Lower lobe of right lung (tissue), 2 donors: ENCODE results near the gene NOTUM. TPM values are rescaled to one million over a fixed set of nuclear protein-coding genes. Genes with fewer than 3 reads are reported as not detected.
"Not testable (repeated sequence)": the region's sequence is repeated elsewhere in the genome, so short reads cannot be mapped to it uniquely, and the experiment has no call there.

Source experiments
- ATAC-seq, 2 donors: fragments of 200-7000 bp; cut with Tn5 transposase; one replicate each; pipeline ENCODE4 v1.9.1; 2020 to 2022; ENCODE audit warnings: mild to moderate bottlenecking in 2 of 2, moderate library complexity in 2 of 2
- DNase-seq: peaks from one replicate; pipeline ENCODE4 v3.0.0-alpha.2; 2020
- H3K27ac ChIP-seq: fragments of 200-600 bp; one replicate; pipeline ENCODE4 v1.8.0; 2022
- H3K27me3 ChIP-seq: fragments of 200-600 bp; one replicate; pipeline ENCODE4 v1.8.0; 2022; ENCODE audit warnings: low read depth
- H3K36me3 ChIP-seq: fragments of 200-600 bp; one replicate; pipeline ENCODE4 v1.8.0; 2022; ENCODE audit warnings: mild to moderate bottlenecking
- H3K4me1 ChIP-seq: fragments of 200-600 bp; one replicate; pipeline ENCODE4 v1.8.0; 2022
- H3K4me3 ChIP-seq: fragments of 200-600 bp; one replicate; pipeline ENCODE4 v1.8.0; 2022; ENCODE audit warnings: mild to moderate bottlenecking
- H3K9me3 ChIP-seq: fragments of 200-600 bp; one replicate; pipeline ENCODE4 v1.8.0; 2022
- CTCF ChIP-seq: fragments of 200-600 bp; IDR thresholded peaks from one replicate; pipeline ENCODE4 v1.8.0; 2022; ENCODE audit warnings: antibody characterized with exemption, mild to moderate bottlenecking
- intact Hi-C: fragments of 100-400 bp; cut with DNase I; formaldehyde crosslinking; loops from one replicate; pipeline ENCODE4 v1.11.0; 2022
- total RNA-seq: library from RNA; stranded (reverse); fragmentation: NEBNext Ultra II Directional; extraction: Animal tissue kit (Norgen Biotek cat#: 25700); gene quantifications from one replicate; pipeline ENCODE4 v1.2.1, GENCODE V29; 2021
- donor health status: DM: no; HTN: yes; CAD: no; lungs with severe emphysema.

Gene NOTUM
- total RNA-seq, 1 donor from 2014 or later, result 4.4 TPM

- no peak overlapping the region for H3K4me3 ChIP-seq
- no peak for TF ChIP-seq CTCF
- ATAC-seq (no peak), DNase-seq (no peak)
- H3K27me3 ChIP-seq, result peaks cover 28% of the 10 kb centered on the region
- H3K27ac ChIP-seq, result no peak overlapping the region
- intact Hi-C loops, result no loop called here
- peaks cover 9% of the 10 kb centered on the region for H3K4me1 ChIP-seq
- H3K9me3 ChIP-seq, result no peaks in the 10 kb centered on the region
- H3K36me3 ChIP-seq, result no peaks in the 10 kb centered on the region
Observed at GRCh38 chr17:81955058-81955681, 5.8 kb downstream of the NOTUM start.

DNA sequence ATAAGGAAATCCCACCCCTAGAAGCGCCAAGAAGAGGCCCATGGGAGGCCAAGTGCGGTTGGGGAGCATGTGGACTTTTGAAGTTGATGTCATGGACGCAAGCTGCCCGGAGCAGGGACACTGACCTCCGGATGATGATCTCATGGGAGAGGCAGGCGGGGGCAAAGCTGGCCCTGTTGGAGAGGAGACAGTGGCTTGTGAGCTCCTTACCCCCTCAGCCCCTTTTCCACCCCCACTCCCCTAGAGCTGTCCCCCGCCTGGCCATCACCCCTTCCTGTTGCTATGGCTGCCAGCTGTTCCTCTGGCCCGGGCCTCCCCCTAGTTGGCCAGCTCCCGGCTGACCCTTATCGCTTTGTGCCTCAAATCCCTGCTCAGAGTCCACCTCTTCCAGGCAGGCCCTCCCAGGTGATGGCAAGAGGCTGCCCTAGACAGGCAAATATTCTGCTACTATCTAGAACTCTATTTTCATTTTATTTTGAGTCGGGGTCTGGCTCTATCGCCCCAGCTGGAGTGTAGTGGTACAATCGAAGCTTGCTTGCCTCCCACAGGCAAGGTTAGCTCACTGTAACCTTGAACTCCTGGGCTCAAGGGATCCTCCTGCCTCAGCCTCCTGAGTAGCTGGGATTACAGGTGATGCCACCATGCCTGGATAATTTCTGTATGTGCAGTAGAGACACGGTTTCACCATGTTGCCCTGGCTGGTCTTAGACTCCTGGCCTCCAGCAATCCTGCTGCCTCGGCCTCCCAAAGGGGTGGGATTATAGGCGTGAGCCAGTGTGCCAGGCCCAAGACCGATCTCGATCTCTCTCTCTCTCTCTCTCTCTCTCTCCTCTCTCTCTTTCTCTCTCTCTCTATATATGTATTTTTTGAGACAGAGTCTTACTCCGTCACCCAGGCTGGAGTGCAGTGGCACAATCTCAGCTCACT, 6.6 kb downstream of the NOTUM start:
- no peak overlapping the region for H3K27ac ChIP-seq
- intact Hi-C loops, result no loop called here
- no peak for DNase-seq

GRCh38 chr17:81953443-81953842, 7.5 kb downstream of the NOTUM start:
- ATAC-seq, H3K9me3 ChIP-seq, H3K4me1 ChIP-seq, H3K27ac ChIP-seq, DNase-seq, intact Hi-C loops, H3K36me3 ChIP-seq, H3K4me3 ChIP-seq: not testable (repeated sequence)
- H3K27me3 ChIP-seq, result peaks cover 14% of the 10 kb centered on the region

More for the DNA sequence above, 6.6 kb downstream of the NOTUM start:
- TF ChIP-seq CTCF, result no peak
- Histone ChIP-seq H3K9me3 (no peaks in the 10 kb centered on the region), H3K4me3 (no peak overlapping the region), H3K27me3 (peaks cover 23% of the 10 kb centered on the region), H3K36me3 (no peaks in the 10 kb centered on the region), H3K4me1 (peaks cover 3% of the 10 kb centered on the region)
- ATAC-seq, result no peak

DNA sequence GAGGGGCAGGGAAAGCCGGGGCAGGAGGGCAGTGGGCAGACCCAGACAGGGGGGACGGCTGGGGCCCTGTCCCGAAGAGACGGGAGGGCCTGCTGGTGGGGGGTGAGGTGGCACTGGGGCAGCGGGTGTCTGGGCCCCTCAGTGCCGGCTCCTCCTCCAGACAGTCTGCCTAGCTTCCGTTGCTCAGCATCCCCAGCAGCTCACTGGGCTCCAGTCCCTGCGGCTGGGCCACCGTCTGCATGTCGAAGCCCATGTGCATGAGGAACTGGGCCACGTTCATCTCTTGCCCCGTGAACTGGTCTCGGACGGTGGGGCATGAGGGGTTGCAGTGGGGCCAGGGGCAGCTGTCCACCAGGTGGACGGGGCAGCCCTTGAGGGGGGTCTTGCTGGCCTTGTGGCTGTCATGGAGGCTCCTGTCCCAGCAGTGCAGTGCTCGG, 8.2 kb downstream of the NOTUM start:
- peak; percentile 5 to 23 for ATAC-seq
- H3K27ac ChIP-seq, result no peak overlapping the region
- TF ChIP-seq CTCF, result no peak
- no peak for DNase-seq
- no peaks in the 10 kb centered on the region for H3K36me3 ChIP-seq
- intact Hi-C loops, result no loop called here
- H3K27me3 ChIP-seq, result peaks cover 7% of the 10 kb centered on the region
- no peak overlapping the region for H3K4me3 ChIP-seq
- no peaks in the 10 kb centered on the region for H3K9me3 ChIP-seq
- H3K4me1 ChIP-seq, result no peaks in the 10 kb centered on the region

GRCh38 chr17:81951785-81952684, 9.0 kb downstream of the NOTUM start:
- Histone ChIP-seq H3K4me3 (no peak overlapping the region), H3K9me3 (no peaks in the 10 kb centered on the region), H3K4me1 (no peaks in the 10 kb centered on the region), H3K36me3 (no peaks in the 10 kb centered on the region), H3K27me3 (peaks cover 5% of the 10 kb centered on the region), H3K27ac (no peak overlapping the region)
- DNase-seq, result no peak
- no peak for ATAC-seq
- no peak for TF ChIP-seq CTCF
- intact Hi-C loops, result no loop called here
